ENCODE measurements around the gene TMEM255B. TPM values are rescaled to one million over a fixed set of nuclear protein-coding genes. Genes with fewer than 3 reads are reported as not detected.

Gene TMEM255B
- total and polyA plus RNA-seq, 4 donors: 0.63 to 67.3 (median 20.4) TPM

- peak; percentile 2 for ATAC-seq (ENCODE audit: low FRiP score)
- Histone ChIP-seq H3K9me3 (ENCODE audit: control insufficient read depth, low read length) (no peaks in the 10 kb centered on the region), H3K27me3 (ENCODE audit: control insufficient read depth in 1 of 2, insufficient read depth in 2 of 2, low read length in 1 of 2) (no peaks in the 10 kb centered on the region), H3K4me3 (ENCODE audit: low read length in 2 of 2) (no peak overlapping the region), H3K36me3 (ENCODE audit: control insufficient read depth in 1 of 2, insufficient read depth in 2 of 2, low read length in 1 of 2) (no peaks in the 10 kb centered on the region), H3K27ac (ENCODE audit: low read depth in 1 of 2, low read length in 2 of 2) (no peak overlapping the region), H3K4me1 (ENCODE audit: control insufficient read depth in 1 of 2, insufficient read depth in 2 of 2, low read length in 2 of 2) (no peaks in the 10 kb centered on the region)
- intact Hi-C loops (cut with DNase I): no loop called here
- 71 to 82% methylated on average over 10 of the region's 10 CpGs for WGBS, 2 donors
- DNase-seq: peak; percentile 42 to 73
These were observed 32.0 kb upstream of the TMEM255B start for GRCh38 chr13:113726961-113727411.

GRCh38 chr13:113728571-113729054 lies 30.4 kb upstream of the TMEM255B start:
- no peaks in the 10 kb centered on the region for H3K36me3 ChIP-seq (ENCODE audit: control insufficient read depth in 1 of 2, insufficient read depth in 2 of 2, low read length in 1 of 2)
- peak; percentile 49 to 62 for DNase-seq

DNA sequence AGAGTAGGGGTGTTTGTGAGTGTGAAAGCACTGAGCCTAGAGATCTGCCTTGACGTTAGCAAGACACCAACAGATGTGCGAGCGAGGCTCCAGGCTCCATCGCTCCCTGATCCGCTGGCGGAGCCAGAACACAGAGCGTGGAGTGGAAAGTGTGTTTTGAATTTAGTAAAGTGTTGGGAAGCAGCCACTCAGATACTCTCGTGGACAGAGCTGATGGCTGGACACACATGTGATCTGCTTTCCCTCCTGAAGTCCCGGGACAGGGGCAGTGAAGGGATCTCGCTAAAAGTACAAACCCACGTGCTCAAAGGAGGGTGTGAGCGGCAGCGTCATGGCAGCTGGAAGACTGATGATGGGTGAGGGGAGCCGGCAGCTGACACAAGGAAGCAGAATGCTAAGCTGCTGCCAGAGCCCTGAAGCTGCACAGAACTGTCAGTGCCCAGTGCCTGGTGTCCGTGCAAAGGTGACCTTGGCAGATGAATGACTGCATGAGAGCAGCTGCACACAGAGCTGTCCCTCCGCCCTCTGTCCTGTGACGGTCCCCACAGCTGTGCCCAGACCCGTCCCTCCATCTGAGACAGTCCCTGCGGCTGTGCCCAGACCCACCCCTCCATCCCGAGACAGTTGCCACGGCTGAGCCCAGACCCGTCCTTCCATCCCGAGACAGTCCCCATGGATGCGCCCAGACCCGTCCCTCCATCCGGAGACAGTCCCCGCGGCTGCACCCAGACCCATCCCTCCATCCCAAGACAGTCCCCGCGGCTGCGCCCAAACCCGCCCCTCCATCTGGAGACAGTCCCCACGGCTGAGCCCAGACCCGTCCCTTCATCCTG lies 29.6 kb upstream of the TMEM255B start:
- Histone ChIP-seq H3K27me3 (ENCODE audit: control insufficient read depth in 1 of 2, insufficient read depth in 2 of 2, low read length in 1 of 2) (no peaks in the 10 kb centered on the region), H3K4me1 (ENCODE audit: control insufficient read depth in 1 of 2, insufficient read depth in 2 of 2, low read length in 2 of 2) (no peaks in the 10 kb centered on the region), H3K36me3 (ENCODE audit: control insufficient read depth in 1 of 2, insufficient read depth in 2 of 2, low read length in 1 of 2) (no peaks in the 10 kb centered on the region), H3K27ac (ENCODE audit: low read depth in 1 of 2, low read length in 2 of 2) (no peak overlapping the region), H3K9me3 (ENCODE audit: control insufficient read depth, low read length) (no peaks in the 10 kb centered on the region), H3K4me3 (ENCODE audit: low read length in 2 of 2) (no peak overlapping the region)
- WGBS, 2 donors: 36 to 61% methylated on average over 32 to 34 of the region's 34 CpGs
- ATAC-seq (ENCODE audit: low FRiP score) (no peak), DNase-seq (peak; percentile 45 to 49)
- intact Hi-C loops (cut with DNase I): no loop called here

More at GRCh38 chr13:113728571-113729054, 30.4 kb upstream of the TMEM255B start:
- ATAC-seq (ENCODE audit: low FRiP score): no peak
- Histone ChIP-seq H3K9me3 (ENCODE audit: control insufficient read depth, low read length) (no peaks in the 10 kb centered on the region), H3K4me1 (ENCODE audit: control insufficient read depth in 1 of 2, insufficient read depth in 2 of 2, low read length in 2 of 2) (no peaks in the 10 kb centered on the region), H3K27ac (ENCODE audit: low read depth in 1 of 2, low read length in 2 of 2) (no peak overlapping the region), H3K27me3 (ENCODE audit: control insufficient read depth in 1 of 2, insufficient read depth in 2 of 2, low read length in 1 of 2) (no peaks in the 10 kb centered on the region), H3K4me3 (ENCODE audit: low read length in 2 of 2) (no peak overlapping the region)
- intact Hi-C loops (cut with DNase I): no loop called here
- WGBS, 2 donors: 92 to 93% methylated on average over 16 of the region's 16 CpGs

- intact Hi-C loops (cut with DNase I): no loop called here
- Histone ChIP-seq H3K4me1 (ENCODE audit: control insufficient read depth in 1 of 2, insufficient read depth in 2 of 2, low read length in 2 of 2) (no peaks in the 10 kb centered on the region), H3K4me3 (ENCODE audit: low read length in 2 of 2) (no peak overlapping the region), H3K27ac (ENCODE audit: low read depth in 1 of 2, low read length in 2 of 2) (no peak overlapping the region), H3K9me3 (ENCODE audit: control insufficient read depth, low read length) (no peaks in the 10 kb centered on the region), H3K36me3 (ENCODE audit: control insufficient read depth in 1 of 2, insufficient read depth in 2 of 2, low read length in 1 of 2) (no peaks in the 10 kb centered on the region), H3K27me3 (ENCODE audit: control insufficient read depth in 1 of 2, insufficient read depth in 2 of 2, low read length in 1 of 2) (no peaks in the 10 kb centered on the region)
- ATAC-seq (ENCODE audit: low FRiP score): no peak
- 33 to 65% methylated on average over 21 of the region's 21 CpGs for WGBS, 2 donors
- peak; percentile 41 to 60 for DNase-seq
These were observed 28.8 kb upstream of the TMEM255B start for GRCh38 chr13:113730258-113730691.

DNA sequence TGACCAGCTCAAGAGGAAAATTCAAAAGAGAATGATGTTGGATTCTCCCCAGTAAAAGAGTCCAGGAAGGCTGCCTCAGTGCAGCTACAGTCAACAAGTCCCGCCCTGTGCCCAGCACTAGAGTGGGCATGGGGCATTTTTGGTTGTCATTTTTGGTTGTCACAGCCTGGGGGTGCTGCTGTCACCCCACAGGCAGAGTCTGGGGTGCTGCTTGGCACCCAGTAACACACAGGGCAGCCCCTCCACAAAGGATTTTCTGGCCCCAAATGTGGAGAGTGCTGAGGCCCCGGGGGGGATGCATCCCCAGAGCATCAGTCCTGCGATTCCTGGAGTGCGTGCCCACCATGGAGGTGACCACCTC lies 28.2 kb upstream of the TMEM255B start:
- Histone ChIP-seq H3K4me3 (ENCODE audit: low read length in 2 of 2) (no peak overlapping the region), H3K27me3 (ENCODE audit: control insufficient read depth in 1 of 2, insufficient read depth in 2 of 2, low read length in 1 of 2) (no peaks in the 10 kb centered on the region), H3K9me3 (ENCODE audit: control insufficient read depth, low read length) (no peaks in the 10 kb centered on the region), H3K4me1 (ENCODE audit: control insufficient read depth in 1 of 2, insufficient read depth in 2 of 2, low read length in 2 of 2) (no peaks in the 10 kb centered on the region), H3K36me3 (ENCODE audit: control insufficient read depth in 1 of 2, insufficient read depth in 2 of 2, low read length in 1 of 2) (no peaks in the 10 kb centered on the region), H3K27ac (ENCODE audit: low read depth in 1 of 2, low read length in 2 of 2) (no peak overlapping the region)
- WGBS, 2 donors: 98 to 99% methylated on average over 4 of the region's 4 CpGs
- DNase-seq (peak in 1 of 2 donors; percentile 26), ATAC-seq (ENCODE audit: low FRiP score) (no peak)
- intact Hi-C loops (cut with DNase I): no loop called here

DNA sequence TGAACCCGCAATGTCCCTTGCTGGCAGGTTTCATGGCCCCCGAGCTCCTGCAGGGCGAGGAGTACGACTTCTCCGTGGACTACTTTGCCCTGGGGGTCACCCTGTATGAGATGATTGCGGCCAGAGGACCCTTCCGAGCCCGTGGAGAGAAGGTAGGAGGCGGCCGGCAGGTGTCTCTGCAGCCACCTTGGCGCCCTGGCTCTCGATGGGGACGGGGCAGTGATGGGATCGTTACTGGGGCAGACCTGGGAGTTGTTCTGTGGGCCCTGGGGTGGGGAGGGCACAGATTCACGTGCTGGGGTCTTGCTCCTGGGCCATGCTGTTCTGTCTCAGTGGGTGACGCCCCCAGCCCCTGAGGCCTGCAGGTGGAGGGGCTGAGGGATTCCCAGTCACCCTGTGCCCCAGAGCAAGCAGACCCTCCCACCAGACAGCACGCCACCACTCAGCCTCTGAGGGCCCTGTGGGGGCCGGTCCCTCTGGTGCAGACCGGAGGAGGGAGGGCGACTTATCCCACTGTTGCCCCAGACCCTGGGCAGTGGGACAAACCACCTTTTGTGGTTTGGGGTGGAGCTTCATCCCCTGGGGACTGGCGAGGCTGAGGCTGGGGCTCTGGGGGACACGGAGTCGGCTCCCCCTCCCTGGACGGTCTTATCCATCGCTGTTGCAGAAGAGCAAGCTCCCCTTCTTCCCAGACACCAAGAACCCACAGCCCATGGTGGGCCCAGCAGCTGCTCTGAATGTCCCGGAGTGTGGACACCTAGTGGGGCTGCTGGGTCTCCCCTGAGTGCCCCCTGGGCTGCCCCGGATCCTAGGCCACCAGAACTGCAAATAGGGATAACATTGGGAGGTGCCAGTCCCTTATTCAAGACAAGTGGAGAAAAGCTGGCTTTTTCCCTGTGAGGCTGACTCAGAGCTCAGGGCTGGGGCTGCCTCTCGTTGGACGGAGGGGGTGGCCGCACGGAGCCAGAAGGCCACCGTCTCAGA lies 27.5 kb upstream of the TMEM255B start:
- H3K4me1 ChIP-seq (ENCODE audit: control insufficient read depth in 1 of 2, insufficient read depth in 2 of 2, low read length in 2 of 2): no peaks in the 10 kb centered on the region
- H3K36me3 ChIP-seq (ENCODE audit: control insufficient read depth in 1 of 2, insufficient read depth in 2 of 2, low read length in 1 of 2): no peaks in the 10 kb centered on the region
- WGBS, 2 donors: 78 to 86% methylated on average over 31 to 32 of the region's 32 CpGs
- ATAC-seq (ENCODE audit: low FRiP score) (peak; percentile 2), DNase-seq (peak; percentile 41 to 59)
- H3K9me3 ChIP-seq (ENCODE audit: control insufficient read depth, low read length): no peaks in the 10 kb centered on the region
- H3K27me3 ChIP-seq (ENCODE audit: control insufficient read depth in 1 of 2, insufficient read depth in 2 of 2, low read length in 1 of 2): no peaks in the 10 kb centered on the region
- no peak overlapping the region for H3K27ac ChIP-seq (ENCODE audit: low read depth in 1 of 2, low read length in 2 of 2)
- no peak overlapping the region for H3K4me3 ChIP-seq (ENCODE audit: low read length in 2 of 2)
- intact Hi-C loops (cut with DNase I): no loop called here

GRCh38 chr13:113732176-113732960 lies 26.7 kb upstream of the TMEM255B start:
- Histone ChIP-seq H3K4me1 (ENCODE audit: control insufficient read depth in 1 of 2, insufficient read depth in 2 of 2, low read length in 2 of 2) (no peaks in the 10 kb centered on the region), H3K36me3 (ENCODE audit: control insufficient read depth in 1 of 2, insufficient read depth in 2 of 2, low read length in 1 of 2) (no peaks in the 10 kb centered on the region), H3K27ac (ENCODE audit: low read depth in 1 of 2, low read length in 2 of 2) (no peak overlapping the region), H3K4me3 (ENCODE audit: low read length in 2 of 2) (no peak overlapping the region), H3K9me3 (ENCODE audit: control insufficient read depth, low read length) (no peaks in the 10 kb centered on the region), H3K27me3 (ENCODE audit: control insufficient read depth in 1 of 2, insufficient read depth in 2 of 2, low read length in 1 of 2) (no peaks in the 10 kb centered on the region)
- WGBS, 2 donors: 84 to 85% methylated on average over 29 of the region's 29 CpGs
- ATAC-seq (ENCODE audit: low FRiP score) (no peak), DNase-seq (peak; percentile 45 to 62)
- intact Hi-C loops (cut with DNase I): no loop called here
